Spinal cord (tissue), 10 donors: ENCODE data around the gene NUP210. TPM values are rescaled to one million over a fixed set of nuclear protein-coding genes. Genes with fewer than 3 reads are reported as not detected.

Experiments used
- DNase-seq, 6 donors: peaks; one replicate each; pipeline versions ENCODE4 v3.0.0 to v3.0.0-alpha.2; 2013 to 2015; ENCODE audit warnings: low spot score in 6 of 6, low read depth in 4 of 6
- H3K27ac ChIP-seq: one replicate; pipeline ENCODE4 v1.5.1; 2013; ENCODE audit warnings: low read depth, low read length, control low read depth
- H3K27me3 ChIP-seq: one replicate; pipeline ENCODE4 v1.6.1; 2013; ENCODE audit warnings: low read length; ENCODE audit not compliant: control insufficient read depth, insufficient read depth
- H3K36me3 ChIP-seq: one replicate; pipeline ENCODE4 v1.6.1; 2013; ENCODE audit warnings: low read length; ENCODE audit not compliant: control insufficient read depth, insufficient read depth
- H3K4me1 ChIP-seq: one replicate; pipeline ENCODE4 v1.6.1; 2013; ENCODE audit warnings: low read length; ENCODE audit not compliant: control insufficient read depth, insufficient read depth
- H3K4me3 ChIP-seq: one replicate; pipeline ENCODE4 v1.5.1; 2013; ENCODE audit warnings: low read depth, low read length, control low read depth
- H3K9me3 ChIP-seq: one replicate; pipeline ENCODE4 v1.6.1; 2013; ENCODE audit warnings: low read length; ENCODE audit not compliant: control insufficient read depth, insufficient read depth
- WGBS: methylation state at CpG from one replicate; pipeline ENCODE4 v1.1.5; 2013; ENCODE audit warnings: missing lambda C conversion rate; ENCODE audit not compliant: insufficient coverage; 5-methylcytosine and 5-hydroxymethylcytosine counted together
- polyA plus RNA-seq, 2 donors: library from polyadenylated mRNA; unstranded; fragments of 120-200 nt; gene quantifications; one replicate each; pipeline ENCODE4 v1.2.1, GENCODE V29; 2013; ENCODE audit not compliant: insufficient read length in 2 of 2
- total RNA-seq, 2 donors: library from RNA; depleted of rRNA in 1 of 2; stranded (reverse); fragments of 120-200 nt in 1 of 2; fragments of >200 nt in 1 of 2; gene quantifications; one replicate each; pipeline versions ENCODE4 v1.2.3 to v1.2.4, GENCODE V29; 2013 to 2014
- donor health status: healthy.

NUP210 gene
- total and polyA plus RNA-seq, 4 donors, result 9.6 to 19.2 (median 13.1) TPM

- Histone ChIP-seq H3K9me3 (no peaks in the 10 kb centered on the region), H3K4me3 (no peak overlapping the region), H3K27ac (no peak overlapping the region), H3K36me3 (peaks cover 65% of the 10 kb centered on the region), H3K27me3 (no peaks in the 10 kb centered on the region), H3K4me1 (peaks cover 4% of the 10 kb centered on the region)
- DNase-seq, result no peak
- 88% methylated on average over 16 of the region's 17 CpGs for WGBS
Observed at GRCh38 chr3:13371100-13372075, 48.7 kb downstream of the NUP210 start.

GRCh38 chr3:13370609-13371008 lies 49.5 kb downstream of the NUP210 start:
- Histone ChIP-seq H3K27me3 (no peaks in the 10 kb centered on the region), H3K4me3 (no peak overlapping the region), H3K4me1 (peaks cover 4% of the 10 kb centered on the region), H3K9me3 (no peaks in the 10 kb centered on the region), H3K36me3 (peaks cover 62% of the 10 kb centered on the region), H3K27ac (no peak overlapping the region)
- 61% methylated on average over 10 of the region's 10 CpGs for WGBS
- DNase-seq, result peak in 2 of 6 donors; percentile 40 to 62

- Histone ChIP-seq H3K4me1 (peaks cover 4% of the 10 kb centered on the region), H3K36me3 (peaks cover 62% of the 10 kb centered on the region), H3K4me3 (no peak overlapping the region), H3K9me3 (no peaks in the 10 kb centered on the region), H3K27me3 (no peaks in the 10 kb centered on the region), H3K27ac (no peak overlapping the region)
- no peak for DNase-seq
- WGBS, result 57% methylated on average over 3 of the region's 3 CpGs
Observed at GRCh38 chr3:13370055-13370454, 50.1 kb downstream of the NUP210 start.

GRCh38 chr3:13368834-13369233 lies 51.3 kb downstream of the NUP210 start:
- DNase-seq, result no peak
- H3K27me3 ChIP-seq, result no peaks in the 10 kb centered on the region
- H3K4me1 ChIP-seq, result peaks cover 4% of the 10 kb centered on the region
- H3K9me3 ChIP-seq, result no peaks in the 10 kb centered on the region
- 100% methylated on average over 4 of the region's 6 CpGs for WGBS
- H3K27ac ChIP-seq, result no peak overlapping the region
- H3K4me3 ChIP-seq, result no peak overlapping the region
- peaks cover 60% of the 10 kb centered on the region for H3K36me3 ChIP-seq

GRCh38 chr3:13367728-13368127 lies 52.4 kb downstream of the NUP210 start:
- Histone ChIP-seq H3K4me3 (no peak overlapping the region), H3K27me3 (no peaks in the 10 kb centered on the region), H3K4me1 (peaks cover 4% of the 10 kb centered on the region), H3K27ac (no peak overlapping the region), H3K9me3 (no peaks in the 10 kb centered on the region), H3K36me3 (peaks cover 51% of the 10 kb centered on the region)
- 57% methylated on average over 3 of the region's 7 CpGs for WGBS
- DNase-seq, result no peak

- 91% methylated on average over 19 of the region's 24 CpGs for WGBS
- H3K27ac ChIP-seq, result no peak overlapping the region
Observed at GRCh38 chr3:13365390-13366379, 54.4 kb downstream of the NUP210 start.

GRCh38 chr3:13364602-13365271 lies 55.4 kb downstream of the NUP210 start:
- peaks cover 50% of the 10 kb centered on the region for H3K36me3 ChIP-seq
- H3K4me1 ChIP-seq, result no peaks in the 10 kb centered on the region
- DNase-seq, result no peak
- no peak overlapping the region for H3K27ac ChIP-seq
- H3K9me3 ChIP-seq, result no peaks in the 10 kb centered on the region
- no peaks in the 10 kb centered on the region for H3K27me3 ChIP-seq
- 78% methylated on average over 7 of the region's 12 CpGs for WGBS
- no peak overlapping the region for H3K4me3 ChIP-seq

More at GRCh38 chr3:13365390-13366379, 54.4 kb downstream of the NUP210 start:
- Histone ChIP-seq H3K4me1 (peaks cover 4% of the 10 kb centered on the region), H3K9me3 (no peaks in the 10 kb centered on the region), H3K4me3 (no peak overlapping the region), H3K27me3 (no peaks in the 10 kb centered on the region), H3K36me3 (peaks cover 48% of the 10 kb centered on the region)
- no peak for DNase-seq

- Histone ChIP-seq H3K27me3 (no peaks in the 10 kb centered on the region), H3K9me3 (no peaks in the 10 kb centered on the region), H3K4me1 (no peaks in the 10 kb centered on the region), H3K36me3 (peaks cover 67% of the 10 kb centered on the region), H3K4me3 (no peak overlapping the region), H3K27ac (no peak overlapping the region)
- WGBS, result 97% methylated on average over 7 of the region's 8 CpGs
- DNase-seq, result no peak
Observed at GRCh38 chr3:13362551-13362950, 57.6 kb downstream of the NUP210 start.

GRCh38 chr3:13359916-13360315 lies 60.2 kb downstream of the NUP210 start:
- Histone ChIP-seq H3K36me3 (peaks cover 76% of the 10 kb centered on the region), H3K27ac (no peak overlapping the region), H3K4me3 (no peak overlapping the region), H3K9me3 (no peaks in the 10 kb centered on the region), H3K27me3 (no peaks in the 10 kb centered on the region), H3K4me1 (no peaks in the 10 kb centered on the region)
- no peak for DNase-seq
- 100% methylated on average over 1 of the region's 6 CpGs for WGBS
